Kidney capillary endothelial cell (primary cell): ENCODE results near the gene LENG9.
"Not testable (repeated sequence)": the region's sequence is repeated elsewhere in the genome, so short reads cannot be mapped to it uniquely, and the experiment has no call there.

Experiments used
- DNase-seq: peaks from one replicate; pipeline ENCODE4 v3.0.0-alpha.2; 2018; ENCODE audit warnings: low spot score

LENG9 gene

GRCh38 chr19:54459282-54460229 lies 4.0 kb downstream of the LENG9 start:
- DNase-seq: no peak

GRCh38 chr19:54458648-54459281 lies 4.8 kb downstream of the LENG9 start:
- DNase-seq: no peak

DNA sequence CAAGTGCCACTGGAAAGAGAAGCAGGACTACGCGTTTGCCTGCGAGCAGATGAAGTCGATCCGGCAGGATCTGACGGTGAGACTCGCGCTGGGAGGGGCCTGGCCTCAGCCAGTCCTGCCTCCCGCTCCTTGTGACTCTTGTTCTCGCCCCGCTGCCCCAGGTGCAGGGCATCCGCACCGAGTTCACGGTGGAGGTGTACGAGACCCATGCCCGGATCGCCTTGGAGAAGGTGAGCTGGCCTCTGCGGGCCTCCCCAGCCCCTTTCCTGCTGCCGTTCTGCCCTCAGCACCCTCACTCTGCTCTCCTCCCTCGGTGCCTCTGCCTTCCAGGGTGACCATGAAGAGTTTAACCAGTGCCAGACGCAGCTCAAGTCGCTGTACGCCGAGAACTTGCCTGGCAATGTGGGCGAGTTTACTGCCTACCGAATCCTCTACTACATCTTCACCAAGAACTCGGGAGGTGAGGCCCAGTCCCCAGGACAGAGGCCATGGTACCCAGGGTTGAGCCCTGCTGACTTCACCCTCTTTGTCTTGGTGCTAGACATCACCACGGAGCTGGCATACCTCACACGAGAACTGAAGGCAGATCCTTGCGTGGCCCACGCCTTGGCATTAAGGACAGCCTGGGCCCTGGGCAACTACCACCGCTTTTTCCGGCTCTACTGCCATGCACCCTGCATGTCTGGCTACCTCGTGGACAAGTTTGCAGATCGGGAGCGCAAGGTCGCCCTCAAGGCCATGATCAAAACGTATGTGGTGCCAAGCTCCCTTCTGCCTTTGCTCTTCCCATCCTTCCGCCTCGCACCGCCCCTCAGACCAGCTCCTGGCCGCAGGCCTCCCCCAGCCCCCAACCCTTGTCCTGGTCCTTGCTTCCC lies 5.6 kb downstream of the LENG9 start:
- no peak for DNase-seq

DNA sequence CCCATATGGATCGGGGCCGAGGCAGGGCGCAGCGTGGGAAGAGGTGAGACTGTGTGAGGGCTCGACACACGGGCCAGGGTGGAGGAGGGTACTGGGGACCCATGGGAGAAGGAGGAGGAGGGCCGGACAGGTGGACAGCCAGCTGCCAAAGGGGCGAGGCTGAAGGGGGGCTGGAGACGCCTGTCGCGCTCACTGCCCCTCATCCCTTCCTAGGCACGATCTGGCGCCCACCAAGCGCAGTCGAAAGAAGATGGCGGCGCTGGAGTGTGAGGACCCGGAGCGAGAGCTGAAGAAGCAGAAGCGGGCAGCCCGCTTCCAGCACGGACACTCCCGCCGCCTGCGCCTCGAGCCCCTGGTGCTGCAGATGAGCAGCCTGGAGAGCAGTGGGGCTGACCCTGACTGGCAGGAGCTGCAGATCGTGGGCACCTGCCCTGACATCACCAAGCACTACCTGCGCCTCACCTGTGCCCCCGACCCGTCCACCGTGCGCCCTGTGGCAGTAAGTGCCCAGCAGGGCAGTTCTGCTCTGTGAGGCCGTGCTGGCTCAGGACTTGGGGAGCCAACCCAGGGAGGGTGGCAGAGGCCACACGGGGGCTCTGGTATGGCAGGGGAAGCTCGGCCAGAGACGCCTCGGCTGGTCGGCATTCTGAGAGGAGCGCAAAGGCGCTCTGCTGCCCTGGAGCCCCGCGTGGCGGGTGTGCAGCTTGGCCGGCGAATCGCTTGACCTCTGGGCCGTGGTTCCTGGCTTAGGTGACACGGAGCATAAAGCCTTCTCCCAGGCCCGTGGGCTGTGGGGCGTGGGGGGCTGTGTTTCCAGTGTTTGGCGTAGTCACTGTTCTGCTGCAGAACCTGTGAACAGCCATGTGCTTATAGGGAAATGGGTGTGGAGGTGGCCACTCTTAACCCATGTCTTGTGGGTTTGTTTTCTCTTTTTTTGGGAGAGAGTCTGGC lies 6.9 kb downstream of the LENG9 start:
- DNase-seq: no peak

DNA sequence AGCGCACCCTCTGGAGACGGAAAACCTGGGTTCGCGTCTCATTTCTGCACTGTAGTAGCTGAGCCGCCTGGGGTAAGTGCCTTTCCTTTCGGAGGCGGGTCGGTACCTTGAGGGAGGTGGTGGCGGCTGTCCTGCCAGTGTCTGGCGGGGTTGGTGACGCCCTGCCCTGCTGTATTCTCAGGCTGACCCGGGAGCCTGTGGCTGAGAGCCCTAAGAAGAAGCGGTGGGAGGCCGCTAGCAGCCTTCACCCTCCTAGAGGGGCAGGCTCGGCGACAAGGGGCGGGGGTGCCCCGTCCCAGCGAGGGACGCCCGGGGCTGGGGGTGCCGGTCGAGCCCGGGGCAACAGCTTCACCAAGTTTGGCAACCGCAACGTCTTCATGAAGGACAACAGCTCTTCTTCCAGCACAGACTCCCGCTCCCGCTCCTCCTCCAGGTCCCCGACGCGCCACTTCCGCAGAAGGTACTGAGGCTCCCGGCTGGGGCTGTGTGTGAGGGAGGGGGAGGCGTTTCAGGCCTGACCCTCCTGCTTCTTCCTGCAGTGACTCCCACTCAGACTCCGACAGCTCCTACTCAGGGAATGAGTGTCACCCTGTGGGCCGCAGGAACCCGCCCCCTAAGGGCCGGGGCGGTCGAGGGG lies 7.7 kb downstream of the LENG9 start:
- DNase-seq: no peak

GRCh38 chr19:54454781-54455675 lies 8.6 kb downstream of the LENG9 start:
- no peak for DNase-seq

DNA sequence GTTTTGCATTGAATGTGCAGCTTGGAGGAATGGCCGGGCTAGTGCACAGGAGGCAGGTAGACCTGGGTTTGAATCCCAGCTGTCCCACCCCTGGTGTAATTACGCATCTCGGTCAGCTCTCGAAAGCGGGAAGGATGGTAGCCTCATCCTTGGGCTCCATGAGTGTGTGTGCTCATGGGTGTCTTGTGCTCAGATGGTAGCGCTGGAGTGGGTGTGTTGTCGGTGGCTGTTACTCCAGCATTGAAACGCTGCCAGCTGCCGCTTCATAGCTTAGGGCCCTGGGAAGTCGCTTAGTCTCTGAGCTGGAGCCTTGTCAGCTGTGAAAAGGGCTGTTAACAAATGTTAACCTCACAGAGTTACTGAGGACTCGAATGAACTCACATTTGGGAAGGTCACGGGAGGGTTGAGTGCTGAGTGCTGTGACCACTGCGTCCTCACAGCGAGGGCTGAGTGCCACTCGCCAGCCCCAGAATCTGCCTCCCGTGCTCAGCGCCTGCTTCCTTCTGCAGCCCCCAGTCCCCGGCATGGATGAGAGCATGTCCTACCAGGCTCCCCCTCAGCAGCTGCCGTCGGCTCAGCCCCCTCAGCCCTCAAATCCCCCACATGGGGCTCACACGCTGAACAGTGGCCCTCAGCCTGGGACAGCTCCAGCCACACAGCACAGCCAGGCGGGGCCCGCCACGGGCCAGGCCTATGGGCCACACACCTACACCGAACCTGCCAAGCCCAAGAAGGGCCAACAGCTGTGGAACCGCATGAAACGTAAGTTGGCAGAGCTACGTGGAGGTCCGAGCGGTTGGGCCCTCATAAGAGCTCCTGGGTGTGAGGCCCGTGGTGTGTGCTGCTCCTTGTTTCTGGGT lies 9.4 kb downstream of the LENG9 start:
- DNase-seq: no peak

GRCh38 chr19:54452626-54453025 lies 11.0 kb downstream of the LENG9 start:
- no peak for DNase-seq

DNA sequence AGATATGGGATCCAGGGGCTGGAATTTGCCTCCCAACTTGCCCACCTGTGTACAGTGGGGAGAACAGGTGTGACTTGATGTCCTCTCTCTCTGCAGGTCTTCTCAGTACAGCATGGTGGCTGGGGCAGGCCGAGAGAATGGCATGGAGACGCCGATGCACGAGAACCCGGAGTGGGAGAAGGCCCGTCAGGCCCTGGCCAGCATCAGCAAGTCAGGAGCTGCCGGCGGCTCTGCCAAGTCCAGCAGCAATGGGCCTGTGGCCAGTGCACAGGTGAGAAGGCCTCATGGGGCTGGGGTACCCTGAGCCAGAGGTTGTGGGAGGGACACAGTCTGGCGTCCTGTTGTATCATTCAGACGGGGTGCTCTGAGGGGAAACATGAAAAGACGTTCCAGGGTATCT lies 11.6 kb downstream of the LENG9 start:
- no peak for DNase-seq

GRCh38 chr19:54451331-54451871 lies 12.2 kb downstream of the LENG9 start:
- no peak for DNase-seq

DNA sequence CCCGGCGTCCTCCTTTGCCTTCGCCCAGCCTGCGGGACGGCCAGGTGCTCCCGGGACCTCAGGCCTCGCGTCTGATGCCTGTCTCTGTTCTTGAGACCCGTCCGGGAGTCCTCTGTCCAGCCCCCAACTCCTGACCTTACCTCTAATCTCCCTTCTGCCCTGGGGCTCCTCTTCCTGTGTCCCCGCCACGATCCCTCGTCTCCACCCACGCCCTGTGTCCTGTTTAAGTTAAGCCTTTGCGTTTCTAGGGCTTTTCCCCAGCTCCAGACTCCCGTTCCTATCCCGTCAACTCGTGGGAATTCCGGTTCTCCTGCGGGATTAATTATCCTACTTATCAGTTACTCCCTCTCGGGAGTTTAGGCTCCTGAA lies 13.9 kb downstream of the LENG9 start:
- no peak for DNase-seq

DNA sequence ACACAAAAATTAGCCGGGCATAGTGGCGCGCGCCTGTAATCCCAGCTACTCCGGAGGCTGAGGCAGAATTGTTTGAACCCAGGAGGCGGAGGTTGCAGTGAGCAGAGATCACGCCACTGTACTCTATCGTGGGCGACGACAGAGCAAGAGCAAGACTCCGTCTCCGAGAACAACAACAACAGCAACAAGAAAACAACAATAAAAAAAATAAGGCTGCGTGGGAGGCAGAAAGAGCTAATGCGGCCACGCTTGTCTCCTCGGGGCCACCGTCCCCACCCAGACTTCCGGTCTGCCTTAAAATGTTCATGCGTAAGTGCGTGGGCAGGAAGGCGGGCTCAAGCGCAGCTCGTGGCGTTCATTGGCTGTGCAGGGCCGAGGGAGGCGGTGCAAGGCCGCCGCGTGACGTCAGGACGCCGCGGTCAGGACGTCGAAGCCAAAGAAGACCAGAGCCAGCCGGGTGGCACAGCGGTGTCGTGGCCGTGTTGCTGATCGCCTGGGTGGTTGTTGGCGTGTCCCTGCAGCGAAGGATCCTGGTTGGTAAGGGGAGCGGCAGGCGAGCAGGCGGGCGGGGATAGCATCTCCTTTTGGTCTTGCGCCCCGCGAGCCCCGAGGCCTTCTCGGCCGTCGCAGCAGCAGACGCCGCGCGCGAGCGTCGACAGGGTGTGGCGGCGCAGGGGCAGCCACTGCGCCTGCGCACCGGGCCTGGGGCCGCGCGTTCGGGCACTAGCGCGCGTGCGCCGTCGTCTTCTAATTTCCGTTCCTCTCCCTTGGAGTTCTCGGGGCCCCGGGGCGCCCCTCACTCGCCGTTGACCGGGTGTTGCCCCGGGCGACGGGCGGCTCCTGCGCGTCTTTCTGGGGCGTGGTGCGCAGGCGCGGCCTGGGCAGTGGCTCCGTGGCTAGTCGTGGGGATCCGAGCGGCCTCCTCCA lies 14.5 kb downstream of the LENG9 start, which contains the start of gene LENG8:
Gene LENG8, plus strand, starts transcription at position 426 of the 927 bp plus-strand sequence. CDS start 2,146 bp downstream, outside the sequence.
- peak; percentile 95 for DNase-seq

DNA sequence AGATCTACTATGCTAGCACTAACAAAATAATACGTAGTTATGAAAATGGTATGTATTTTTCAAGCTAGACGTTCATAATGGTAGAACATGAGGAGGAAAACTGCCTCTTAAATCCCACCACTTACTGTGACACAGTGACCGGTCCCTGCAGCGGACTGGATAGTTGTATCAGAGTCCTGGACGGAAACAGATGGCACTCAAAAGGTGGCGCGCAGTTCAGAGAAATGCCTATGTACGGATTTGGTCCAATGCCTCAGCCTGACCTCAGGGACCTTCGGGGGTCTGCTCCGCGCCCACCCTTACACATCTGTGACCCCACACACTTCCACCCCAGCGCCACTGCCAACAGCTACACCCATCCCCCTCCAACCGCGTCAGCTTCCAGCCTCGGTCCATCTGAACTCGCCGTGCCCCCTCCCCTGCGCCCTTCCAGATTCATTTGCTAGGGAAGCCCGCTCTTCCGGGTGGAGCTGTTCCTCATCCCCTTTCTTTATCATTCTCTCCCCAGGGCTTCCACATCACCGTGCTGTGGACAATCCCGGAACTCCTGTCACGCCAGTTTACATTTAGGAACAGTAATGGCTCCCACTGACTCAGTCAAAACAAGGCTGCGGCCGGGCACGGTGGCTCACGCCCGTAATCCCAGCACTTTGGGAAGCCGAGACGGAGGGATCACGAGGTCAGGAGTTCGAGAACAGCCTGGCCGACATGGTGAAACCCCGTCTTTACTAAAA lies 15.4 kb downstream of the LENG9 start:
- peak; percentile 55 for DNase-seq

GRCh38 chr19:54446349-54446748 lies 17.2 kb downstream of the LENG9 start:
- not testable (repeated sequence) for DNase-seq

- DNase-seq: no peak
These were observed 18.8 kb downstream of the LENG9 start for GRCh38 chr19:54444737-54445136.

DNA sequence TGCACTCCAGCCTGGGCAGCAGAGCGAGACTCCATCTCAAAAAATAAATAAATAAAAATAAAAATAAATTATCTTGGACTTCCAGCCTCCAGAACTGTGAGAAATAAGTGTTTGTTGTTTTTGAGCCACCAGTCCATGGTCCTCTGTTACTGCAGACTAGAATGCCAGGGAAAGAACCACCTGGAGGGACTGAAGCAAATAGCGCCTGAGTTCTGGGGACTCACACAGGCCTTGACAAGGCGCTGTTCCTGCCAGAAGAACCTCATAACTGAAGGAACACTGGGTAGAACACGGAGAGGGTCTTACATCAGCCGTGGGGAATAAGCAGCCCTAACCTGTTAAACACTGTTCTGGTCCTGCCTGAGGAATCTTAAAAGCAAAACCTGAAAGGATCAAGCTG lies 22.9 kb downstream of the LENG9 start:
- DNase-seq: no peak
